Measurements from ENCODE around the gene DPP4. TPM values are rescaled to one million over a fixed set of nuclear protein-coding genes. Genes with fewer than 3 reads are reported as not detected.

The DPP4 gene
- total RNA-seq, 1 experiment from 2014 or later: 2.8 TPM

DNA sequence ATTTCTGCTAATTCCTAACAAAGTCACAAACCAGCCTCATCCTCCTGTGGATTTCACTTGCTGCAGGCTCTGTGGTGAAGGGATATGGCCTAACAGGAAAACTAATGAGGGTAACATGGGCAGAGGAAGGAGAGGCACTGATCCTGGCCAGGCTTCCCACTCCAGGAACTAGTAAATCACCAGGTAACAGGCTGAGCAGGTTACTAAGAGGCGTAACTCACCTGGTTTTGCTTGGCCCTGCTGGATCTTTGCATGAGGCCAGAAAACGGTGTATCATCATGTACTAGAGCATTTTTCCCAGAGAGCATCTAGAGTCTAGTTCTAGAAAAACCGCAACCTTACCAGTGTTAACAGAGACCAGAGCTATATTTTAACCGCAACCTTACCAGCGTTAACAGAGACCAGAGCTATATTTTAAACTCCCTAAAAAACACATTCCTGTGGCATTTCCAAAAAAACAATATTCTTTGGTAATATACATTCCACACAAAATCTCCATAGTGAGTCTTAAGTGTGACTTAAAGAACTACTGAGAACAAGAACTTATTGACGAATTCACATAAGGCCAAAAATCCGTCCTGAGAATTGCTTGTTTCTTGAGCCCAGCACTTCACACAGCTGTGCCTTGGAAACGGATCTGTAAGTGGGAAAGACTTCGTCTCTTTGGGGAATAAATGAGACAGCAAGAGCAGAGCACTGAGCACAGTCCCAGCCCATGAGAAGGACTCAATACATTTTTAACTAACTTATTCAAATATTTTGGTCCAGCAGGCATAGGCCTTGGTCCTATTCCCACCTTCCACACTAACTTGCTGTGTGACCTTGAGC, 43.4 kb downstream of the DPP4 start:
- peaks cover 24 to 26% of the 10 kb centered on the region in 2 experiments for H3K4me1 Mint-ChIP-seq
- no CpG with 5 or more reads among the region's 9 CpGs for WGBS (ENCODE audit: extremely low coverage, insufficient read length, low lambda C conversion rate)
- 0 out of 2 replicates have a peak overlapping the region, but pooled peaks have one; percentile 46 for H3K14ac ChIP-seq (ENCODE audit: insufficient read depth, low read length)
- H2BK5ac ChIP-seq (ENCODE audit: insufficient read length, low read length): no peak overlapping the region
- no peaks in the 10 kb centered on the region for H3K27me3 Mint-ChIP-seq (ENCODE audit: low read depth)
- H3K4me2 ChIP-seq (ENCODE audit: insufficient read depth, insufficient read length, low read length): no peak overlapping the region
- no peaks in the 10 kb centered on the region for H3K9me3 Mint-ChIP-seq
- H2BK20ac ChIP-seq (ENCODE audit: low read depth, low read length, poor library complexity, severe bottlenecking): no peak overlapping the region
- H3K23ac ChIP-seq (ENCODE audit: insufficient read length, low read depth, low read length): no peak overlapping the region
- no peaks in the 10 kb centered on the region for H3K79me1 ChIP-seq (ENCODE audit: insufficient read depth, low read depth, low read length, poor library complexity, severe bottlenecking)
- H3K9ac ChIP-seq (ENCODE audit: extremely low read depth, insufficient read length, low read length): no peak overlapping the region
- H3K79me2 ChIP-seq (ENCODE audit: insufficient read depth, low read length): no peaks in the 10 kb centered on the region
- H3K9me3 ChIP-seq (ENCODE audit: control insufficient read depth, low read depth, low read length): no peaks in the 10 kb centered on the region
- no peak overlapping the region for H2BK120ac ChIP-seq (ENCODE audit: low read depth, low read length, poor library complexity, severe bottlenecking)
- H2BK15ac ChIP-seq (ENCODE audit: low read depth, low read length): no peak overlapping the region
- H3T11ph ChIP-seq (ENCODE audit: low read length): no peak overlapping the region
- no peak overlapping the region for H4K5ac ChIP-seq (ENCODE audit: insufficient read length, low read depth, low read length)
- no peak overlapping the region for H3K4ac ChIP-seq (ENCODE audit: low read depth, low read length)
- H3K27me3 ChIP-seq (ENCODE audit: insufficient read depth, low read length): no peaks in the 10 kb centered on the region
- TF ChIP-seq, protein P1, sequence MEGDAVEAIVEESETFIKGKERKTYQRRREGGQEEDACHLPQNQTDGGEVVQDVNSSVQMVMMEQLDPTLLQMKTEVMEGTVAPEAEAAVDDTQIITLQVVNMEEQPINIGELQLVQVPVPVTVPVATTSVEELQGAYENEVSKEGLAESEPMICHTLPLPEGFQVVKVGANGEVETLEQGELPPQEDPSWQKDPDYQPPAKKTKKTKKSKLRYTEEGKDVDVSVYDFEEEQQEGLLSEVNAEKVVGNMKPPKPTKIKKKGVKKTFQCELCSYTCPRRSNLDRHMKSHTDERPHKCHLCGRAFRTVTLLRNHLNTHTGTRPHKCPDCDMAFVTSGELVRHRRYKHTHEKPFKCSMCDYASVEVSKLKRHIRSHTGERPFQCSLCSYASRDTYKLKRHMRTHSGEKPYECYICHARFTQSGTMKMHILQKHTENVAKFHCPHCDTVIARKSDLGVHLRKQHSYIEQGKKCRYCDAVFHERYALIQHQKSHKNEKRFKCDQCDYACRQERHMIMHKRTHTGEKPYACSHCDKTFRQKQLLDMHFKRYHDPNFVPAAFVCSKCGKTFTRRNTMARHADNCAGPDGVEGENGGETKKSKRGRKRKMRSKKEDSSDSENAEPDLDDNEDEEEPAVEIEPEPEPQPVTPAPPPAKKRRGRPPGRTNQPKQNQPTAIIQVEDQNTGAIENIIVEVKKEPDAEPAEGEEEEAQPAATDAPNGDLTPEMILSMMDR (conservative IDR thresholded peaks at IDR 0.05): no peak
- no peak overlapping the region for H2AK5ac ChIP-seq (ENCODE audit: insufficient read length, low read length)
- no peaks in the 10 kb centered on the region for H3K4me1 ChIP-seq (ENCODE audit: insufficient read depth, low read length)
- H2AFZ ChIP-seq (ENCODE audit: low read length): no peak overlapping the region
- H3K27ac Mint-ChIP-seq: peak overlapping the region in 1 of 3 experiments; percentile 42; a peak in 2 of 7 replicates
- no peaks in the 10 kb centered on the region for H3K23me2 ChIP-seq (ENCODE audit: insufficient read length, low read depth, low read length, poor library complexity, severe bottlenecking)
- no peak for DNase-seq
- H4K20me1 ChIP-seq (ENCODE audit: control insufficient read depth, insufficient read depth, insufficient read length): no peaks in the 10 kb centered on the region
- no peak overlapping the region for H3K27ac ChIP-seq (ENCODE audit: insufficient read length, low read depth, low read length)
- no peak overlapping the region for H3K4me3 Mint-ChIP-seq
- H4K91ac ChIP-seq (ENCODE audit: insufficient read length, low read depth, low read length): no peak overlapping the region
- H4K8ac ChIP-seq (replicated peaks; ENCODE audit: insufficient read length, low read depth, low read length): no peak overlapping the region
- H3K18ac ChIP-seq (ENCODE audit: insufficient read length, low read depth, low read length): no peak overlapping the region
- H2BK12ac ChIP-seq (ENCODE audit: insufficient read length, low read depth, low read length): no peak overlapping the region
- H3K56ac ChIP-seq (ENCODE audit: insufficient read length, low read depth, low read length): no peak overlapping the region
- peaks cover 0 to 4% (median 0%) of the 10 kb centered on the region in 3 experiments; a peak in 1 of 7 replicates for H3K36me3 Mint-ChIP-seq (ENCODE audit: insufficient read depth in 1 of 3, low read depth in 3 of 3)

All from H9 (cell line).